ENCODE results near the gene KRT40. TPM values are rescaled to one million over a fixed set of nuclear protein-coding genes. Genes with fewer than 3 reads are reported as not detected.

KRT40 gene
- total and polyA plus RNA-seq, 7 donors, result not detected

DNA sequence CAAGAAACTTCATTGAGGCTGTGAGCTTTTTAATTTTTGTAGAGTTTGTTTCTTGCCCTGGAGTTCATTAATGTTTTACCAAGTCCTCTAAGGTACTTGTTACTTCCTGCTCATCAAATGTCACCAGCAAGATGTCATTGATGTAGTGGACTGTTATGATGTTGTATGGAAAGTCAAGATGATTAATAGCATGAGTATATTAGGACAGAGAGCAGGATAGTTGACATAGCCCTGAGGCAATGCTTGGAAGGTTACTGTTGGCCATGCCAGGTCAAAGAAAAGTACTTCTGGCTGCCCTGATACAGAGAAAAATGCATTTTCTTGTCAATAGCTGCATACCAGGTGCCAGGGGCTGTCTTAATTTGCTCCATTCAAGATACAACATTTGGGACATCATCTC lies 36.2 kb upstream of the KRT40 start:
- TF ChIP-seq, protein P1, sequence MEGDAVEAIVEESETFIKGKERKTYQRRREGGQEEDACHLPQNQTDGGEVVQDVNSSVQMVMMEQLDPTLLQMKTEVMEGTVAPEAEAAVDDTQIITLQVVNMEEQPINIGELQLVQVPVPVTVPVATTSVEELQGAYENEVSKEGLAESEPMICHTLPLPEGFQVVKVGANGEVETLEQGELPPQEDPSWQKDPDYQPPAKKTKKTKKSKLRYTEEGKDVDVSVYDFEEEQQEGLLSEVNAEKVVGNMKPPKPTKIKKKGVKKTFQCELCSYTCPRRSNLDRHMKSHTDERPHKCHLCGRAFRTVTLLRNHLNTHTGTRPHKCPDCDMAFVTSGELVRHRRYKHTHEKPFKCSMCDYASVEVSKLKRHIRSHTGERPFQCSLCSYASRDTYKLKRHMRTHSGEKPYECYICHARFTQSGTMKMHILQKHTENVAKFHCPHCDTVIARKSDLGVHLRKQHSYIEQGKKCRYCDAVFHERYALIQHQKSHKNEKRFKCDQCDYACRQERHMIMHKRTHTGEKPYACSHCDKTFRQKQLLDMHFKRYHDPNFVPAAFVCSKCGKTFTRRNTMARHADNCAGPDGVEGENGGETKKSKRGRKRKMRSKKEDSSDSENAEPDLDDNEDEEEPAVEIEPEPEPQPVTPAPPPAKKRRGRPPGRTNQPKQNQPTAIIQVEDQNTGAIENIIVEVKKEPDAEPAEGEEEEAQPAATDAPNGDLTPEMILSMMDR (IDR thresholded peaks at IDR 0.05), result no peak

DNA sequence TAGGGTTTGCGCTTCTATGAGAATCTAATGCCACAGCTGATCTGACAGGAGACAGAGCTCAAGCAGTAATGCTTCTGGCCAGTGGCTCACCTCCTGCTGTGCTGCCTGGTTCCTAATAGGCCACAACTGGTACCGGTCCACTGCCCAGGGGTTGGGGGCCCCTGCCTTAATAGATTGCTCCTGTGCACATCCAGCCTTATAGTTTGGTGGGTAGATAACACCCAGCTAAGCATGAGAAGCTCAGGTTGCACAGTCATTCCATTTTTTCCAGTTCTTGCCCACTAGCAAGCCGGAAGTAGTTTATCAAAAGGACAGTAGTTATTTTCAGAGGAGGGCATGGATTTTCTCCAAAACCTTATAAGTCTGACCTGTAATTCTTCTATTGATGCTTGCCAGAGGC lies 35.3 kb upstream of the KRT40 start:
- Histone ChIP-seq H3K36me3 (ENCODE audit: insufficient read depth in 1 of 2, low read depth in 1 of 2) (no peaks in the 10 kb centered on the region), H3K27ac (no peak overlapping the region), H3K4me1 (no peaks in the 10 kb centered on the region), H3K27me3 (ENCODE audit: insufficient read depth in 3 of 3, low read length in 2 of 3) (no peaks in the 10 kb centered on the region), H3K9me3 (no peaks in the 10 kb centered on the region), H3K4me3 (no peak overlapping the region)
- WGBS, 3 donors, result 88 to 90% (median 90%) methylated on average over 3 of the region's 3 CpGs
- DNase-seq, result no peak
- no peak for ATAC-seq
- intact Hi-C loops (cut with DNase I), result no loop called here
- TF ChIP-seq, protein P1 (IDR thresholded peaks at IDR 0.05), result no peak

More for the DNA sequence above, 36.2 kb upstream of the KRT40 start:
- H3K4me3 ChIP-seq, result no peak overlapping the region
- no peaks in the 10 kb centered on the region for H3K27me3 ChIP-seq (ENCODE audit: insufficient read depth in 3 of 3, low read length in 2 of 3)
- no peaks in the 10 kb centered on the region for H3K36me3 ChIP-seq (ENCODE audit: insufficient read depth in 1 of 2, low read depth in 1 of 2)
- intact Hi-C loops (cut with DNase I), result no loop called here
- no peaks in the 10 kb centered on the region for H3K4me1 ChIP-seq
- DNase-seq (no peak), ATAC-seq (no peak)
- no peaks in the 10 kb centered on the region for H3K9me3 ChIP-seq
- no peak overlapping the region for H3K27ac ChIP-seq

DNA sequence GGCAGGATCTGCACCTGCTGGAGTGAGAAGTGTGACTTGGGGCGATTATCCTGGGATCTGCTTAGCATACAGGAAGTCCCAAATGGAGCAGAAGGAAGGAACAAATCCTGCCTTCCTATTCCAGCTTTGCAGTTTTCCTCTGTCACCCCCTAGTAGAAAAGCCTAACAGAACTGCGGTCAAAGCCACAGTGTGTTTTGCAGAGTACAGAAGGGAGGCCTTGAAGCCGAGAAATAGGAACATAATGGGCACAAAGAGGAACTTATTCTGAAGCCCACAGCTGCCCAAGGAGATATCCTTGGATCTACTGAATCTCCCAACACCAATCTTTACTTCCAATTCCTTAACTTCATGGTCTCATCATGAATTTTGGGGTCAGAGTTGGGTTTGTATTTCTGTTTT lies 34.4 kb upstream of the KRT40 start:
- 77 to 85% (median 82%) methylated on average over 3 of the region's 3 CpGs for WGBS, 3 donors
- ATAC-seq, result no peak

DNA sequence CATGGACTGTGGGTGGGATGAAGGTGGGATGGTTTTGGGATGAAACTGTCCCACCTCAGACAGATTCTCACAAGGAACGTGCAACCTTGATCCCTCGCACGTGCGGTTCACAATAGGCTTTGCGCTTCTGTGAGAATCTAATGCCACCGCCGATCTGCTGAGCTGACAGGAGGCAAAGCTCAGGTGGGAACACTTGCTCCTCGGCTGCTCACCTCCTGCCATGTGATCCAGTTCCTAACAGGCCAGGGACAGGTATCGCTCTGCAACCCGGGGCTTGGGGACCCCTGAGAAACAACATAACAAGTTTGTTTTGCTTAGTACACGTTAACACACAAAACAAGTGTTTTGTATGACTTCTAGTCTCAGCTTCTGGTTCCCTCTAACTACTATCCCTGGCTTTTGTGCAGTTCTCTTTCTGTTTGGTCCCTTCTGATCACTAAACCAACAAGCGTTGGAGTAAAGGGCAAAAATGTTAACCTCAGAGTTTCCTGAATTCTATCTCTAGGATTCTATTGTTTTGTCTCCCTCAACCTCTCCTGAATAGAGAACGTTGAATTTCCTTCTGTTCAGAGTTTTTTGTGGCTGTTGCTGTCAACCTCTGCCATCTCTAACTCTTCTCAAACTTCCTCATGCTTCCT lies 32.6 kb upstream of the KRT40 start:
- Histone ChIP-seq H3K27ac (no peak overlapping the region), H3K36me3 (ENCODE audit: insufficient read depth in 1 of 2, low read depth in 1 of 2) (no peaks in the 10 kb centered on the region), H3K9me3 (no peaks in the 10 kb centered on the region), H3K27me3 (ENCODE audit: insufficient read depth in 3 of 3, low read length in 2 of 3) (no peaks in the 10 kb centered on the region), H3K4me3 (no peak overlapping the region), H3K4me1 (no peaks in the 10 kb centered on the region)
- TF ChIP-seq, protein P1 (IDR thresholded peaks at IDR 0.05), result no peak
- DNase-seq (no peak), ATAC-seq (no peak)
- intact Hi-C loops (cut with DNase I), result no loop called here
- 83 to 87% (median 83%) methylated on average over 13 of the region's 13 CpGs for WGBS, 3 donors

More for the DNA sequence above, 34.4 kb upstream of the KRT40 start:
- intact Hi-C loops (cut with DNase I), result no loop called here
- H3K9me3 ChIP-seq, result no peaks in the 10 kb centered on the region
- H3K4me3 ChIP-seq, result no peak overlapping the region
- no peaks in the 10 kb centered on the region for H3K4me1 ChIP-seq
- H3K27ac ChIP-seq, result no peak overlapping the region
- H3K36me3 ChIP-seq (ENCODE audit: insufficient read depth in 1 of 2, low read depth in 1 of 2), result no peaks in the 10 kb centered on the region
- TF ChIP-seq, protein P1 (IDR thresholded peaks at IDR 0.05), result no peak
- no peak for DNase-seq
- no peaks in the 10 kb centered on the region for H3K27me3 ChIP-seq (ENCODE audit: insufficient read depth in 3 of 3, low read length in 2 of 3)

DNA sequence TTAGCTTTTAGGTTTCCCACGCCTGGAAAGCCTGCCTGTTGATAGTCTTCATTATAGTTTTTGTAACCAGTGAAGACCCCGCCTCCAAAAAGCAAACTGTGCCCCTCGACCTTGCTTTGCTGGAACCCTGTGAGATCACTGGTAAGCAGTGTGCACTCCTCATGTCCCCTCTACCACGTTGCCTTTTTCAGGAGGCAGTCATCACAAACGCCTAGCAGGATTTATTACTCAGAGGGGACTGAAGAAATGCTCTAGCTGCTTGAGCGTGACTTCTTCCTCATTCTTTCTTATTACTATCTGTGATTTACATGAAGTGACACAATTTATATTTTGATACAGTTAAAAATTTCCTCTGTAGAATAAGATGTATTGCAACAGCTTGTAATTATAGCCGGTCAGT lies 31.3 kb upstream of the KRT40 start:
- Histone ChIP-seq H3K4me1 (no peaks in the 10 kb centered on the region), H3K27me3 (ENCODE audit: insufficient read depth in 3 of 3, low read length in 2 of 3) (peaks cover 0 to 4% (median 0%) of the 10 kb centered on the region in 3 donors), H3K4me3 (no peak overlapping the region), H3K27ac (no peak overlapping the region), H3K9me3 (no peaks in the 10 kb centered on the region), H3K36me3 (ENCODE audit: insufficient read depth in 1 of 2, low read depth in 1 of 2) (no peaks in the 10 kb centered on the region)
- intact Hi-C loops (cut with DNase I), result no loop called here
- TF ChIP-seq, protein P1 (IDR thresholded peaks at IDR 0.05), result no peak
- WGBS, 3 donors, result 65 to 68% (median 67%) methylated on average over 7 of the region's 7 CpGs
- DNase-seq, result no peak
- ATAC-seq, result no peak

All from psoas muscle (tissue), 8 donors.